ENCODE results near the gene NRP2.

GRCh38 chr2:205679410-205680009 is 2.8 kb upstream of the NRP2 start:
- TF ChIP-seq EGR1 (IDR thresholded peaks at IDR 0.05; ENCODE audit: low read depth) (no peak), ZNF274 (IDR thresholded peaks at IDR 0.05; ENCODE audit: low read depth, low read length) (no peak), POLR2A (IDR thresholded peaks at IDR 0.05; ENCODE audit: borderline replicate concordance, extremely low read depth, insufficient read depth, insufficient read length) (no peak), CTCF (IDR thresholded peaks at IDR 0.05 in 2 of 3, conservative IDR thresholded peaks at IDR 0.05 in 1 of 3; ENCODE audit: borderline replicate concordance in 1 of 3, insufficient read depth in 1 of 3, low read depth in 2 of 3, low read length in 2 of 3) (no peak), EZH2 (IDR thresholded peaks at IDR 0.05) (no peak), SRF (IDR thresholded peaks at IDR 0.05; ENCODE audit: low read depth) (no peak), MAX (IDR thresholded peaks at IDR 0.05) (no peak)

Data from HCT116 (cell line).